T-cell (primary cell): ENCODE measurements around the gene TOMM20. TPM values are rescaled to one million over a fixed set of nuclear protein-coding genes. Genes with fewer than 3 reads are reported as not detected.

Source experiments
- ATAC-seq, 4 experiments: fragments of 200-7000 bp in 3 of 4; fragments of 150-1000 bp in 1 of 4; cut with Tn5 transposase; replicated peaks in 1 of 4; 1 replicate in 3 of 4; 2 replicates in 1 of 4; pipeline ENCODE4 v1.10.0; 2021; ENCODE audit warnings: moderate library complexity in 3 of 4, mild to moderate bottlenecking in 2 of 4, moderate number of reproducible peaks in 1 of 4
- CTCF ChIA-PET, 2 donors: fragments of 300-600 bp; sonication (Branson Sonifier 250); formaldehyde crosslinking; loops; one replicate each; lab custom pipeline; 2022; ENCODE audit warnings: antibody characterized with exemption in 2 of 2; lab: Charles Lee
- POLR2A ChIA-PET, 2 donors: fragments of 300-600 bp; sonication (Branson Sonifier 250); formaldehyde crosslinking; loops; one replicate each; lab custom pipeline; 2022; ENCODE audit warnings: antibody characterized with exemption in 2 of 2; lab: Charles Lee
- DNase-seq, 35 experiments: peaks; one replicate each; pipeline versions ENCODE4 v3.0.0 to v3.0.0-alpha.2; 2013 to 2023
- H3K27ac ChIP-seq: one replicate; pipeline ENCODE4 v1.5.1; 2013; ENCODE audit warnings: low read length
- H3K27me3 ChIP-seq, 2 experiments: replicated peaks in 1 of 2; 1 replicate in 1 of 2; 2 replicates in 1 of 2; pipeline versions ENCODE4 v1.6.1 to v1.7.0; 2013; ENCODE audit warnings: low read length in 1 of 2, mixed read lengths in 1 of 2; ENCODE audit not compliant: control insufficient read depth in 2 of 2, insufficient read depth in 2 of 2; ENCODE audit errors: extremely low read depth in 1 of 2
- H3K36me3 ChIP-seq, 2 donors: 1 replicate in 1 of 2; 2 replicates in 1 of 2; pipeline versions ENCODE4 v1.6.1 to v1.7.0; 2013; ENCODE audit warnings: low read length in 1 of 2; ENCODE audit not compliant: control insufficient read depth in 2 of 2, insufficient read depth in 1 of 2; ENCODE audit errors: extremely low read depth in 1 of 2
- H3K4me1 ChIP-seq, 2 experiments: 1 replicate in 1 of 2; 2 replicates in 1 of 2; pipeline versions ENCODE4 v1.6.1 to v1.7.0; 2013; ENCODE audit warnings: low read length in 2 of 2, mixed read lengths in 1 of 2; ENCODE audit not compliant: insufficient read depth in 2 of 2, control insufficient read depth in 1 of 2; ENCODE audit errors: extremely low read depth in 1 of 2
- H3K4me3 ChIP-seq, 2 donors: 1 replicate in 1 of 2; 2 replicates in 1 of 2; pipeline versions ENCODE4 v1.5.1 to v1.7.0; 2013; ENCODE audit warnings: mild to moderate bottlenecking in 2 of 2, low read length in 1 of 2, moderate library complexity in 1 of 2; ENCODE audit not compliant: control insufficient read depth in 1 of 2; ENCODE audit errors: extremely low read depth in 1 of 2
- H3K9me3 ChIP-seq: 2 replicates; pipeline ENCODE4 v1.7.0; 2013
- H3K27ac Mint-ChIP-seq, 2 donors: one replicate each; pipeline ENCODE4 v1.8.0; 2020 to 2021; ENCODE audit warnings: mild to moderate bottlenecking in 2 of 2, mixed read lengths in 2 of 2
- H3K27me3 Mint-ChIP-seq, 2 donors: one replicate each; pipeline ENCODE4 v1.8.0; 2021 to 2022; ENCODE audit warnings: mixed read lengths in 2 of 2
- H3K36me3 Mint-ChIP-seq: one replicate; pipeline ENCODE4 v1.8.0; 2021; ENCODE audit warnings: mixed read lengths
- H3K4me1 Mint-ChIP-seq, 3 donors: one replicate each; pipeline ENCODE4 v1.8.0; 2020 to 2022; ENCODE audit warnings: mixed read lengths in 3 of 3, mild to moderate bottlenecking in 1 of 3
- H3K4me3 Mint-ChIP-seq, 3 donors: one replicate each; pipeline ENCODE4 v1.8.0; 2020 to 2022; ENCODE audit warnings: mild to moderate bottlenecking in 3 of 3, mixed read lengths in 3 of 3, moderate library complexity in 3 of 3
- H3K9me3 Mint-ChIP-seq, 3 donors: one replicate each; pipeline ENCODE4 v1.8.0; 2020 to 2022; ENCODE audit warnings: mixed read lengths in 3 of 3
- WGBS: methylation state at CpG from one replicate; pipeline ENCODE4 v1.1.5; 2013; ENCODE audit warnings: missing lambda C conversion rate; ENCODE audit not compliant: insufficient coverage; 5-methylcytosine and 5-hydroxymethylcytosine counted together
- total RNA-seq, 35 experiments: library from RNA in 6 of 35; stranded (reverse) in 6 of 35; fragments of 120-200 nt in 1 of 35; gene quantifications; one replicate each; pipeline versions ENCODE4 v1.2.1 to v1.2.4 and lab custom pipeline; 2013 to 2026

Gene TOMM20
- total RNA-seq, 5 donors from 2014 or later (not counting 1 experiment from before 2014, with no cell fraction given), result 81.7 to 115 (median 106) TPM

- ChIA-PET POLR2A (interaction anchor here (0.5 to 0.6 kb wide), 4 partner anchors 59 to 153 kb away, joined by 3 to 6 read pairs (median 5); no protein-coding TSS in a partner anchor), CTCF (interaction anchor here (0.6 to 1.3 kb wide), 4 partner anchors 308 to 630 kb away, joined by 3 to 5 read pairs (median 4); no protein-coding TSS in a partner anchor)
- Histone ChIP-seq H3K27me3 (no peaks in the 10 kb centered on the region), H3K36me3 (peaks cover 5 to 45% of the 10 kb centered on the region in 2 donors), H3K4me3 (no peak overlapping the region), H3K4me1 (peaks cover 19 to 28% of the 10 kb centered on the region in 2 experiments), H3K9me3 (no peaks in the 10 kb centered on the region), H3K27ac (no peak overlapping the region)
- ATAC-seq (no peak), DNase-seq (no peak)
- Mint-ChIP-seq H3K27ac (peak overlapping the region in 1 of 2 donors; percentile 3), H3K4me1 (peaks cover 24 to 32% (median 30%) of the 10 kb centered on the region in 3 donors), H3K4me3 (no peak overlapping the region), H3K27me3 (no peaks in the 10 kb centered on the region), H3K36me3 (peaks cover 45% of the 10 kb centered on the region), H3K9me3 (no peaks in the 10 kb centered on the region)
- 93% methylated on average over 16 of the region's 16 CpGs for WGBS
Measured at GRCh38 chr1:235107368-235108184, 21.1 kb downstream of the TOMM20 start.

GRCh38 chr1:235106457-235106856 lies 22.2 kb downstream of the TOMM20 start:
- H3K4me1 ChIP-seq, result peaks cover 19 to 33% of the 10 kb centered on the region in 2 experiments
- H3K36me3 ChIP-seq, result peaks cover 5 to 38% of the 10 kb centered on the region in 2 donors
- H3K27me3 ChIP-seq, result no peaks in the 10 kb centered on the region
- no peak overlapping the region for H3K27ac Mint-ChIP-seq
- peaks cover 40% of the 10 kb centered on the region for H3K36me3 Mint-ChIP-seq
- no peaks in the 10 kb centered on the region for H3K9me3 ChIP-seq
- no peaks in the 10 kb centered on the region for H3K9me3 Mint-ChIP-seq
- H3K27ac ChIP-seq, result no peak overlapping the region
- no peak for ATAC-seq
- 90% methylated on average over 2 of the region's 4 CpGs for WGBS
- H3K27me3 Mint-ChIP-seq, result no peaks in the 10 kb centered on the region
- H3K4me1 Mint-ChIP-seq, result peaks cover 30 to 38% (median 33%) of the 10 kb centered on the region in 3 donors
- no peak overlapping the region for H3K4me3 ChIP-seq
- ChIA-PET POLR2A (interaction anchor here (0.5 to 0.7 kb wide), 2 partner anchors 400 to 622 kb away, joined by 3 to 8 read pairs; no protein-coding TSS in a partner anchor), CTCF (interaction anchor here (0.7 to 2.5 kb wide), 10 partner anchors 10 to 523 kb away, joined by 3 to 13 read pairs (median 6); partner anchors contain the start of gene RBM34 (in 1 of the 2))
- DNase-seq, result no peak
- H3K4me3 Mint-ChIP-seq, result no peak overlapping the region

- H3K4me1 Mint-ChIP-seq, result peaks cover 33 to 40% (median 37%) of the 10 kb centered on the region in 3 donors
- peaks cover 5 to 27% of the 10 kb centered on the region in 2 donors for H3K36me3 ChIP-seq
- H3K9me3 ChIP-seq, result no peaks in the 10 kb centered on the region
- peak overlapping the region; percentile 47 to 76 for H3K27ac Mint-ChIP-seq
- no peaks in the 10 kb centered on the region for H3K9me3 Mint-ChIP-seq
- H3K36me3 Mint-ChIP-seq, result peaks cover 29% of the 10 kb centered on the region
- peaks cover 0 to 4% of the 10 kb centered on the region in 2 donors for H3K27me3 Mint-ChIP-seq
- H3K27ac ChIP-seq, result peak overlapping the region; percentile 49
- peak overlapping the region; percentile 71 to 82 (median 77) for H3K4me3 Mint-ChIP-seq
- H3K4me3 ChIP-seq, result peak overlapping the region in 1 of 2 donors; percentile 16
- ChIA-PET CTCF (interaction anchor here (0.6 to 2.5 kb wide), 24 partner anchors 9 to 1532 kb away, joined by 3 to 13 read pairs (median 4); partner anchors contain the start of genes RBM34 (in 1 of the 2) and TBCE (in 1 of the 2)), POLR2A (interaction anchor here (0.5 to 1.1 kb wide), 8 partner anchors 40 to 736 kb away, joined by 3 to 10 read pairs (median 4); partner anchors contain the start of gene RBM34 (in 1 of the 2))
- ATAC-seq (peak in 2 of 4 experiments; percentile 19 to 23), DNase-seq (peak in 2 of 35 experiments; percentile 14 to 58)
- H3K27me3 ChIP-seq, result no peaks in the 10 kb centered on the region
- H3K4me1 ChIP-seq, result peaks cover 19 to 33% of the 10 kb centered on the region in 2 experiments
- 40% methylated on average over 1 of the region's 12 CpGs for WGBS
Measured at GRCh38 chr1:235105051-235106043, 23.3 kb downstream of the TOMM20 start.

GRCh38 chr1:235102993-235103411 lies 25.6 kb downstream of the TOMM20 start:
- Histone ChIP-seq H3K9me3 (no peaks in the 10 kb centered on the region), H3K4me1 (peaks cover 19 to 36% of the 10 kb centered on the region in 2 experiments), H3K36me3 (peaks cover 3 to 7% of the 10 kb centered on the region in 2 donors), H3K27ac (no peak overlapping the region), H3K27me3 (peaks cover 0 to 12% of the 10 kb centered on the region in 2 experiments), H3K4me3 (no peak overlapping the region)
- Mint-ChIP-seq H3K27ac (peak overlapping the region in 1 of 2 donors; percentile 24), H3K36me3 (peaks cover 8% of the 10 kb centered on the region), H3K4me3 (peak overlapping the region in 1 of 3 donors; percentile 82), H3K27me3 (peaks cover 2 to 4% of the 10 kb centered on the region in 2 donors), H3K4me1 (peaks cover 33 to 40% (median 37%) of the 10 kb centered on the region in 3 donors), H3K9me3 (no peaks in the 10 kb centered on the region)
- ATAC-seq (peak; percentile 33 to 77 (median 40)), DNase-seq (peak in 8 of 35 experiments; percentile 20 to 67 (median 29))
- CTCF ChIA-PET, result interaction anchor here (0.6 to 1.2 kb wide), 17 partner anchors 8 to 593 kb away, joined by 3 to 9 read pairs (median 4); partner anchors contain the start of gene RBM34 (in 2 of the 2)
- no CpG with 5 or more reads among the region's 4 CpGs for WGBS
- POLR2A ChIA-PET, result interaction anchor here (0.6 to 0.8 kb wide), 5 partner anchors 9 to 490 kb away, joined by 3 to 8 read pairs (median 3); partner anchors contain the start of gene RBM34 (in 1 of the 2)

GRCh38 chr1:235102259-235102582 lies 26.4 kb downstream of the TOMM20 start:
- 93% methylated on average over 2 of the region's 3 CpGs for WGBS
- ChIA-PET CTCF (interaction anchor here (0.7 kb wide), 4 partner anchors 7 to 592 kb away, joined by 5 to 7 read pairs (median 6); partner anchors contain the start of gene RBM34 (in 1 of the 2)), POLR2A (interaction anchor here in 1 of 2 donors (0.7 kb wide), 1 partner anchor 330 kb away, joined by 3 read pairs; no protein-coding TSS in a partner anchor)
- Mint-ChIP-seq H3K27ac (no peak overlapping the region), H3K4me3 (peak overlapping the region in 1 of 3 donors; percentile 5), H3K27me3 (peaks cover 2 to 4% of the 10 kb centered on the region in 2 donors), H3K36me3 (peaks cover 4% of the 10 kb centered on the region), H3K4me1 (peaks cover 33 to 40% (median 37%) of the 10 kb centered on the region in 3 donors), H3K9me3 (no peaks in the 10 kb centered on the region)
- H3K9me3 ChIP-seq, result no peaks in the 10 kb centered on the region
- no peak overlapping the region for H3K27ac ChIP-seq
- DNase-seq (no peak), ATAC-seq (no peak)
- H3K36me3 ChIP-seq, result peaks cover 0 to 4% of the 10 kb centered on the region in 2 donors
- peaks cover 0 to 12% of the 10 kb centered on the region in 2 experiments for H3K27me3 ChIP-seq
- H3K4me3 ChIP-seq, result no peak overlapping the region
- H3K4me1 ChIP-seq, result peaks cover 19 to 36% of the 10 kb centered on the region in 2 experiments
